HG03095 (cell line): ENCODE data around the gene MOV10.

Source experiments
- ATAC-seq: cut with Tn5 transposase; IDR thresholded peaks from one replicate; pipeline ENCODE4 v1.9.1; 2021; ENCODE audit warnings: moderate library complexity; ENCODE audit not compliant: unreplicated experiment

Gene MOV10

GRCh38 chr1:112729909-112730308, 55.5 kb downstream of the MOV10 start:
- no peak for ATAC-seq

GRCh38 chr1:112731451-112731850, 57.0 kb downstream of the MOV10 start:
- ATAC-seq = no peak

GRCh38 chr1:112735752-112736151, 61.3 kb downstream of the MOV10 start:
- no peak for ATAC-seq

- no peak for ATAC-seq
These were observed 63.1 kb downstream of the MOV10 start for GRCh38 chr1:112737573-112737972.

DNA sequence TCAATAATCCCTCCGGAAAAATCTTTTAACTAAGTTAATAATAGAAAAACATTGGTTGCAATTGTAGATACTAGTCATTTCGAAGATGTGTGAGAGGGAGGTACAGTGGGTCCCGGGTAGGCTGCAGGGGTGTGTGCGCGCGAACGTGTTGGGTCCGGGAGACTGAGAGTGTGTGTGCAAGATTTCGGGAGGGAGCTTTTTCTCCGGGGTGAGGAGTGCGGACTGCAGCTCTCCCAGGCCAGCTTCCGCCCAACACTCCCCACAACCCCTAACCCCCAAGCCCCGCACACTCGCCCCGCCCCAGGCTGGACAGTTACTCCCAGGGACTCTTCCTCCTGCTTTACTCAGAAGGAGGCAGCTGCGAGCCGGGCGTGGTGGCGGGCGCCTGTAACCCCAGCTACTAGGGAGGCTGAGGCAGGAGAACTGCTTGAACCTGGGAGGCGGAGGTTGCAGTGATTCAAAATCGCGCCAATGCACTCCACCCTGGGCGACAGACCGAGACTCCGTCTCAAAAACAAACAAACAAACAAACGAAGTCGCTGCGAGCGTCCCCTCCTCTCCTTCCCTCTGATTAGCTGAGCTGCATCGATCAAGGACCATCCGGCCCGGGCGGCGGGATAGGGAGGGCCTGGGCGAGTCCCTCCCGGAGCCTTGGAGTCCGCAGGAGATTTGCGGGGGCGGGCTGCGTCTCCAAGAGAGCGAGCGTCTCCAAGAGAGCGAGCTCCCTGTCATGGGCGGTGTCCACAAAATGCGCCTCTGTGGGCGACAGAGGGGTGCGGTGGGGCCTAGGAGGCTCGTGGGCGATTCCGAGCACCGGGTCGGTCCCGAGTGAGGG, 68.9 kb downstream of the MOV10 start:
- no peak for ATAC-seq

GRCh38 chr1:112744009-112744578, 69.6 kb downstream of the MOV10 start:
- ATAC-seq = no peak

GRCh38 chr1:112748396-112748795, 73.9 kb downstream of the MOV10 start:
- no peak for ATAC-seq
